ES-I3 (cell line): ENCODE data around the gene PCDH9.

Experiments used
- H3K36me3 ChIP-seq: 2 replicates; pipeline ENCODE4 v1.6.1; 2013; ENCODE audit warnings: mild to moderate bottlenecking, low read length, control low read depth, moderate library complexity; ENCODE audit not compliant: insufficient read depth
- H3K4me1 ChIP-seq: 2 replicates; pipeline ENCODE4 v1.6.1; 2013; ENCODE audit warnings: mild to moderate bottlenecking, control low read depth, low read length; ENCODE audit not compliant: insufficient read depth
- H3K9ac ChIP-seq: 2 replicates; pipeline ENCODE4 v1.6.1; 2013; ENCODE audit warnings: low read depth, mild to moderate bottlenecking, low read length, moderate library complexity
- H3K9me3 ChIP-seq: 2 replicates; pipeline ENCODE4 v1.6.1; 2013; ENCODE audit warnings: mild to moderate bottlenecking, low read length, moderate library complexity; ENCODE audit not compliant: control insufficient read depth, insufficient read depth

PCDH9 gene

GRCh38 chr13:67167420-67167819 is 62.7 kb downstream of the PCDH9 start:
- Histone ChIP-seq H3K4me1 (no peaks in the 10 kb centered on the region), H3K36me3 (no peaks in the 10 kb centered on the region), H3K9ac (no peak overlapping the region), H3K9me3 (no peaks in the 10 kb centered on the region)

DNA sequence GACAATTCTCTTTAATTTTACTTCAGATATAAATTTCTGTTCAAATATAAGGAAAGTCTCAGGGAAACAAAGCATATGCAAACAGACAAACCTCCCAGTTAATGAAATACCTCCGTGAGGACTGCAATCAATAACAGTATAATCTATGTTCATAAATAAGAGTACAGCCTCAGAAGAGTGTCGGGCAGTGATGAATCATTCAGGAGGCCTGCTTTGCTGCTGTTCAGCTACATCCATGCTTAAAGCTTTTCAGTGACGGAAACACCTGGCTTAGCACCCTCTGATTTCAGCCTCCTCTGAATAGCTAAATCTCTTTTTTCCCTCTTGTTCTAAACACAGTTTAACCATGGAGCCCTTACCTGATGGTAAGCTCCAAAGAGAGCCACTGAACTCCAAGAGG is 69.0 kb downstream of the PCDH9 start:
- no peaks in the 10 kb centered on the region for H3K36me3 ChIP-seq
- no peaks in the 10 kb centered on the region for H3K4me1 ChIP-seq
- no peaks in the 10 kb centered on the region for H3K9me3 ChIP-seq
- no peak overlapping the region for H3K9ac ChIP-seq

DNA sequence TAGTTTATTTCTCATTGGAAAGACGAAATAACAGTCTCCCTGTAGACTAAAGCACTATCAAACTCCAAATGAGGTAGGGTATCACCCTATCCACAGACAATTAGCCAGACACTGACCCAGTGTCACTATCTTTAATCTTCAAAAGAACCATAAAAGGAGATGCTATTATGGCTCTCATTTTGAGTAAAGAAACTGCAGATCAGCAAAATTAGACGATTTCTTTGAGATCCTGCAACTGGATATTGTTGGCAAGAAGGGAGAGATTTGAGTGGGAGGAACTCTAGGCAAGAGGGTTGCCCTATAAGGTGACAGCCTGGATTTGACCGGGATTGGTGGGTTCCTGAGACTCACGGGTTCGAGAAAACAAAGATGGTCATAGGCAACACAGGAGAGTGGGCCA is 71.2 kb downstream of the PCDH9 start:
- no peaks in the 10 kb centered on the region for H3K4me1 ChIP-seq
- no peak overlapping the region for H3K9ac ChIP-seq
- H3K9me3 ChIP-seq = no peaks in the 10 kb centered on the region
- no peaks in the 10 kb centered on the region for H3K36me3 ChIP-seq

DNA sequence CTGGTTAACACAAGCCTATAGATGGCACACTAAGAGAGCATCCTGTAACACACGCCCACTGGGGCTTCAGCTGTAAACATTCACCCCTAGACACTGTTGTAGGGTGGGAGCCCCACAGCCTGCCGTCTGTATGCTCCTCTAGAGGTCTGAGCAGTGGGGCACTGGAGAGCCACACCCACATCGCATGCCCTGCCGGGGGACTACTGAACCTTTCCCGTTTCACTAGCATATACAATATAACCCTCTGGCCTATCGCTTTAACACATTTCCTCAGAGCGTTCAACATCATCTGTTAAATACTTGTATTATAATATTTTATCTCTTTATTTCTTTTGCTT is 73.4 kb downstream of the PCDH9 start:
- H3K4me1 ChIP-seq = no peaks in the 10 kb centered on the region
- H3K9me3 ChIP-seq = no peaks in the 10 kb centered on the region
- H3K9ac ChIP-seq = no peak overlapping the region
- no peaks in the 10 kb centered on the region for H3K36me3 ChIP-seq

DNA sequence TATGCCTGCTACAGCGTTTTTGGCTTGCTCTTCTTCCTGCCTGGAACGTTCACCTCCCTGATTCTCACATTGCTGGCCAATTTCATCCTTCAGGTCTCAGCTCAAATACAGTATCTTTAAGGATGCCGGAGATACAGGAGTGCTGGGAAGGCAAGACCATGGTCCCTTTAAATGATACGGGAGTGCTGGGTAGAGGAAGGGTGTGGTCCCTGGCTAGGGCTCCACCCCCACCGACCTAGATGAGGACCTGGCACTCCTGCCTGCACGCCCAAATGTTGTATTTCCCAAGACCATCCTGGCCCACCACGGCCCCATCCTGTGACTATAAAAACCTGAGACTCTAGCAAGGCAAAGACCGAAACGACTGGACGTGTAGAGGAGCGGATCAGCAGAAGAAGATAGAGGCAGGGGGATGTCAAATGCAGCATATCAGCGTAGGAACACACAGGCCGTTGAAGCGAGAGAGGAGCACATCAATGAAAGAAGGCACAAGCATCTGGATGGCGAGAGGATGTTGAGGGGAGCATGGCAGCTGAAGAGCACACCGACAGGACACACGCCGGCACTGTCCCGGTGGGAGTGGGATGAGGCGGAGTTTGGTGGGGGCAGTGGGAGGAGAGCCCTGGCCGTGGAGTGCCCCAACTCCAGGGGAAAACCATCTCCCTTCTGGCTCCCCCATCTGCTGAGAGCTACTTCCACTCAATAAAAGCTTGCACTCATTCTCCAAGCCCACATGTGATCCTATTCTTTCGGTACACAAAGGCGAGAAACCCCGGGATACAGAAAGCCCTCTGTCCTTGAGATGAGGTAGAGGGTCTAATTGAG is 74.0 kb downstream of the PCDH9 start:
- no peaks in the 10 kb centered on the region for H3K36me3 ChIP-seq
- H3K9me3 ChIP-seq = no peaks in the 10 kb centered on the region
- no peaks in the 10 kb centered on the region for H3K4me1 ChIP-seq
- H3K9ac ChIP-seq = no peak overlapping the region

DNA sequence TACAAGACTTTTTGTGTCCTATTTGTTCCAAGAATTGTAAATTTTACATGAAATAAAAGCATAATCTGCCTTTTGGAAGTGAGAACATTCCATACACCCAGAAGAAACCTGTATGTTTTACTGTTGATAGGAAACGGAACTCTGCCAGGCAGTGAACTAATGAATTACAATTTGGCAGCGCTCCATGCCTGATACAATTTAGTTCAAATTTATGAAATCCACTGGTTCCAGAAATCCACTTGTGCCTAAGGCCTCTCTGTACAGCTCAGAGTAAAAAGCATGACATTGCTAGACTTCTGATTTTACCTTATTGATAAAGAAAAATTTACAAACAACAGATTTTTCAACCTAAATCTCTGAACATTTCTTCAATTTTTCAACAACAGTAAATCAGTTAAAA is 78.1 kb downstream of the PCDH9 start:
- no peaks in the 10 kb centered on the region for H3K36me3 ChIP-seq
- H3K9ac ChIP-seq = no peak overlapping the region
- H3K9me3 ChIP-seq = no peaks in the 10 kb centered on the region
- H3K4me1 ChIP-seq = peaks cover 15% of the 10 kb centered on the region

GRCh38 chr13:67151652-67152051 is 78.5 kb downstream of the PCDH9 start:
- no peak overlapping the region for H3K9ac ChIP-seq
- no peaks in the 10 kb centered on the region for H3K36me3 ChIP-seq

DNA sequence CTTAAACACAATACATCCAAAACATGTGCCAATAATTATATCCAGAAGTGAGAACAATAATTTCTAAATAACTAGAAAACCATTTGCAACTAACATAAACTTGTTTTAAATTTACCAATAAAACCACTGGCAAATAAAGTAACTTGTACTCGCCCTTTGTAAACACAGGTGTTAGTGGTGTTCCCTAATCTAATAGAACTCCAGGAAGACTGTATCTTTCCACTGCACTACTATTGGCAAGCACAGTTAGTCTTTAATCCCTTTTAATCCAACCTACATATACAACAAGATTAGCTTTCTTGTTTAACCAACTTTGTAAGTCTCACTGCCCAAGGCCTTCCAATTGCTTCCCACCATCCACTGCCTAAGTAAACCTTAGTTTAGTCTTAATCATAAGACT is 79.5 kb downstream of the PCDH9 start:
- Histone ChIP-seq H3K36me3 (no peaks in the 10 kb centered on the region), H3K9me3 (no peaks in the 10 kb centered on the region), H3K4me1 (peaks cover 21% of the 10 kb centered on the region), H3K9ac (no peak overlapping the region)

More at GRCh38 chr13:67151652-67152051, 78.5 kb downstream of the PCDH9 start:
- Histone ChIP-seq H3K9me3 (no peaks in the 10 kb centered on the region), H3K4me1 (peaks cover 19% of the 10 kb centered on the region)

DNA sequence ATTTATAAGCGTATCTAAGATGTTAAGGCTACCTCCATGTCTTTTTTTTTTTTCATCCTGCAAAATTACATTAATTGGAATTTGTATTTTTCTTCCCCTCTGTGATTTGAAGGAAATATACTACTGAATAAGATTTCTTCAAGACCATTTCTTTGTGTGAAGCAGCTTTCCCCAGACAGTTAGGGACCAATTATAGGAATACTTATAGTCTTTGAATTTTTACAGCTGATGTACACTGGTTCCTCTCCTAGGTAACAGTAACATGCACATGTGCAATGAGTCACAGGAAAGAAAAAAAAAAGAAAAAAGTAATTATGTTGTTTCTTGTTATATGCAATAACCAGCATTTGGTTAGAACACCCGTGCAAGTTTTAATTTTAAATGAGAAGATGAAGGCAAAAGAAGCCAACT is 82.0 kb downstream of the PCDH9 start:
- H3K4me1 ChIP-seq = peaks cover 29% of the 10 kb centered on the region

DNA sequence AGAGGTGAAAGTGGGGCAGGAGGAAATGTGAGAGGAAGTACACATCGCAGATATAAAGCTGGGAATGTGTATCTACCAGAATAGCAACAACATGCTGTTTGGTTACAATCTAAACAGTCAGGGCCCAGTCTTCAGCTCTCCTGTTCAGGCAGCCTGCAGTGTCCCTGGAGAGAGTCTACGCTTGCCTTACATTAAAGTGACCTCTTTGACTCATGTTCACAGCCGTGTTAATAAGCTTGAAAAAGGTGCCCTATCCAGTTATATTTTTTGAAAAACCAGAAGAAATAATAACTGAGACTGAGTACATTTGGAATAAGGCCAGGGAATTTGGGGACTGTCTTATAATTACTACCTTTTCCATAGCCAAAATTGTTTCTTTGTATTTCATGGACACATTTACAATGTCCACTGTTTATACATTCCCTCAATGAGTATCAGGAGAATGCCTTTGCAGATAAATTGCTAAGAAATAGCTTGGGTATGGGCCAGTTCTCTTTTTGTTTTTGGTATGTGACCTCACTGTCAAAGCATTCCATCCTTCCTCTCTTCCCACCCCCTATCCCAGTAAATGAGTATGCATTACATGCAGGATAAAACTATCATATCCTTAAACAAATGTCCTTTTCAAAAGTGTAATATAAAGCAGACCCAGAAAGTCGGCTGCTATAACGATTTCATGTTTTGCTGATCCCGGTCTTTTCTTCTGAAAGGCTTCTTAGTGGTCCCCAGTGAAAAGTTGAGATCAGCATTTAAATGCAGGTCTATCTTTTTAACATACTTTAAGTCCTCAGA is 82.6 kb downstream of the PCDH9 start:
- H3K9me3 ChIP-seq = no peaks in the 10 kb centered on the region
- H3K4me1 ChIP-seq = peaks cover 33% of the 10 kb centered on the region
- H3K36me3 ChIP-seq = no peaks in the 10 kb centered on the region
- H3K9ac ChIP-seq = 0 out of 2 replicates have a peak overlapping the region, but pooled peaks have one; percentile 2

More for the DNA sequence above, 82.0 kb downstream of the PCDH9 start:
- H3K9me3 ChIP-seq = no peaks in the 10 kb centered on the region
- 0 out of 2 replicates have a peak overlapping the region, but pooled peaks have one; percentile 2 for H3K9ac ChIP-seq
- H3K36me3 ChIP-seq = no peaks in the 10 kb centered on the region

- no peaks in the 10 kb centered on the region for H3K36me3 ChIP-seq
- H3K9ac ChIP-seq = no peak overlapping the region
- peaks cover 33% of the 10 kb centered on the region for H3K4me1 ChIP-seq
- no peaks in the 10 kb centered on the region for H3K9me3 ChIP-seq
Observed at GRCh38 chr13:67146523-67147130, 83.5 kb downstream of the PCDH9 start.

GRCh38 chr13:67145950-67146349 is 84.2 kb downstream of the PCDH9 start:
- H3K9ac ChIP-seq = no peak overlapping the region

DNA sequence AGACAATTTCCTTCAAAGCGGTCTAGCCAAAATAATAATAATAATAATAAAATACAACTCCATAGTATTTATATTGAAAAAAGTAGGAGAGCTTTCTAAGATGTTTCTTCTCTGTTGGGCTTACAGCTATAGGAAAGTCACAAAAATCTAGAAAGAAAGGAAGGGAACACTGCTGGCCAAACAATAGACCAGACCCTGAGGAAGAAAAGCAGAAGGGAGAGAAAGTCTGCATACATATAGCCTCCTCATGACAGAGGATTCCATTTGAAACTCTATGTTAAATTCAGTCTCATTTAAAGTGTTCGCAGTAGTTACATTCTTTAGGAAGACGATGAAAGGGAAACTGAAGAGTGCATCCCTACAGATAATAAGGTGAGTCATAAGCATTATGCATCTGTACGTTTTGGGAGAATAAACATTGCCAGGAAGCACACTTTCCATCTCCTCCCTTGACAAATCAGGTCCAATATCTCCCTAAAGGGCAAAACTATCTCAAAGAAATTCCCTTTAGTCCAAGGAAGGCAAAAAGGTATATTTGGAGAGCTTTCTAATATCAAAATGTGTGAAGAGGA is 86.5 kb downstream of the PCDH9 start:
- Histone ChIP-seq H3K9me3 (no peaks in the 10 kb centered on the region), H3K9ac (no peak overlapping the region), H3K36me3 (no peaks in the 10 kb centered on the region), H3K4me1 (peaks cover 29% of the 10 kb centered on the region)

More at GRCh38 chr13:67145950-67146349, 84.2 kb downstream of the PCDH9 start:
- Histone ChIP-seq H3K9me3 (no peaks in the 10 kb centered on the region), H3K36me3 (no peaks in the 10 kb centered on the region), H3K4me1 (peaks cover 33% of the 10 kb centered on the region)

DNA sequence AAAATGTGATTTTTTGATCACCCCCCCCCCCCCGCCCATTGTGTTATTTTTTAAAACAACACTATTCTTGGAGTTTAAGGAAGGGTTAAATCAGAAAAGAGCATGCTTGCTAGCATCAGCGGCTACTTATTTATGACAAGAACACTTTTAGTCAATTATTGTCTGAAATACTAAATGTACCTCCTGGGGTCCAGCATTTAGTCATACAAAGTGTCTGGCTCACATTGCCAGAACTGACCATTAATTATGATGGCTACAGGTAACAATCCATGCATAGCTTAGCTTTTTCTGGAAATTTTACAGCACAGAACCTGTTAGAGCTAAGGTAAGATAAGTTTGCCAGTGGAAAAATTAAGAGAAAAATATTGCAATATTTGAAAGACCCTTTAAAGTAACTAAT is 90.1 kb downstream of the PCDH9 start:
- H3K4me1 ChIP-seq = peaks cover 12% of the 10 kb centered on the region
- H3K36me3 ChIP-seq = no peaks in the 10 kb centered on the region
- H3K9ac ChIP-seq = no peak overlapping the region
- no peaks in the 10 kb centered on the region for H3K9me3 ChIP-seq
